Mucosa of stomach (tissue), 1 donor: ENCODE results near the gene NUDT1.

Source experiments
- H3K27me3 ChIP-seq: one replicate; pipeline ENCODE4 v1.7.0; 2013; ENCODE audit warnings: mild to moderate bottlenecking, low read length; ENCODE audit not compliant: control insufficient read depth, insufficient read depth
- H3K36me3 ChIP-seq: one replicate; pipeline ENCODE4 v1.7.0; 2013; ENCODE audit warnings: low read length; ENCODE audit not compliant: control insufficient read depth, insufficient read depth
- H3K4me1 ChIP-seq: one replicate; pipeline ENCODE4 v1.7.0; 2013; ENCODE audit warnings: mild to moderate bottlenecking, low read length; ENCODE audit not compliant: control insufficient read depth, insufficient read depth
- H3K4me3 ChIP-seq: one replicate; pipeline ENCODE4 v1.7.0; 2013; ENCODE audit warnings: low read length
- H3K9ac ChIP-seq: one replicate; pipeline ENCODE4 v1.7.0; 2013; ENCODE audit warnings: mild to moderate bottlenecking, low read length, moderate library complexity
- H3K9me3 ChIP-seq: one replicate; pipeline ENCODE4 v1.7.0; 2013; ENCODE audit warnings: mild to moderate bottlenecking, low read length, moderate library complexity; ENCODE audit not compliant: control insufficient read depth
- donor health status: Pancreatic carcinoma.

NUDT1 gene

GRCh38 chr7:2210551-2211258 lies 31.3 kb upstream of the NUDT1 start:
- no peak overlapping the region for H3K4me3 ChIP-seq
- no peaks in the 10 kb centered on the region for H3K36me3 ChIP-seq

GRCh38 chr7:2211259-2211880 lies 30.7 kb upstream of the NUDT1 start:
- H3K36me3 ChIP-seq, result no peaks in the 10 kb centered on the region
- no peaks in the 10 kb centered on the region for H3K27me3 ChIP-seq
- no peaks in the 10 kb centered on the region for H3K4me1 ChIP-seq
- H3K4me3 ChIP-seq, result no peak overlapping the region
- H3K9ac ChIP-seq, result no peak overlapping the region
- no peaks in the 10 kb centered on the region for H3K9me3 ChIP-seq

More at GRCh38 chr7:2210551-2211258, 31.3 kb upstream of the NUDT1 start:
- Histone ChIP-seq H3K9me3 (no peaks in the 10 kb centered on the region), H3K4me1 (no peaks in the 10 kb centered on the region), H3K27me3 (no peaks in the 10 kb centered on the region), H3K9ac (no peak overlapping the region)

GRCh38 chr7:2211926-2212325 lies 30.1 kb upstream of the NUDT1 start:
- Histone ChIP-seq H3K9ac (no peak overlapping the region), H3K27me3 (no peaks in the 10 kb centered on the region), H3K36me3 (no peaks in the 10 kb centered on the region), H3K4me1 (no peaks in the 10 kb centered on the region), H3K4me3 (no peak overlapping the region), H3K9me3 (no peaks in the 10 kb centered on the region)

- Histone ChIP-seq H3K9ac (no peak overlapping the region), H3K4me1 (no peaks in the 10 kb centered on the region), H3K4me3 (no peak overlapping the region), H3K9me3 (no peaks in the 10 kb centered on the region), H3K36me3 (peaks cover 2% of the 10 kb centered on the region), H3K27me3 (no peaks in the 10 kb centered on the region)
Observed at GRCh38 chr7:2212906-2213305, 29.1 kb upstream of the NUDT1 start.

GRCh38 chr7:2213551-2214215 lies 28.3 kb upstream of the NUDT1 start:
- Histone ChIP-seq H3K36me3 (peaks cover 6% of the 10 kb centered on the region), H3K4me1 (no peaks in the 10 kb centered on the region), H3K4me3 (no peak overlapping the region), H3K27me3 (no peaks in the 10 kb centered on the region), H3K9ac (no peak overlapping the region), H3K9me3 (no peaks in the 10 kb centered on the region)

GRCh38 chr7:2214636-2215035 lies 27.4 kb upstream of the NUDT1 start:
- Histone ChIP-seq H3K4me1 (no peaks in the 10 kb centered on the region), H3K9me3 (no peaks in the 10 kb centered on the region), H3K36me3 (peaks cover 6% of the 10 kb centered on the region), H3K27me3 (no peaks in the 10 kb centered on the region), H3K9ac (no peak overlapping the region), H3K4me3 (no peak overlapping the region)

GRCh38 chr7:2215851-2216250 lies 26.2 kb upstream of the NUDT1 start:
- no peaks in the 10 kb centered on the region for H3K4me1 ChIP-seq
- no peak overlapping the region for H3K4me3 ChIP-seq
- no peak overlapping the region for H3K9ac ChIP-seq
- no peaks in the 10 kb centered on the region for H3K9me3 ChIP-seq
- H3K36me3 ChIP-seq, result peaks cover 6% of the 10 kb centered on the region
- no peaks in the 10 kb centered on the region for H3K27me3 ChIP-seq

- no peak overlapping the region for H3K9ac ChIP-seq
- no peak overlapping the region for H3K4me3 ChIP-seq
- H3K36me3 ChIP-seq, result peaks cover 6% of the 10 kb centered on the region
- H3K4me1 ChIP-seq, result no peaks in the 10 kb centered on the region
- no peaks in the 10 kb centered on the region for H3K9me3 ChIP-seq
- no peaks in the 10 kb centered on the region for H3K27me3 ChIP-seq
Observed at GRCh38 chr7:2217206-2217605, 24.8 kb upstream of the NUDT1 start.

GRCh38 chr7:2217716-2218443 lies 24.1 kb upstream of the NUDT1 start:
- peaks cover 6% of the 10 kb centered on the region for H3K36me3 ChIP-seq
- H3K9ac ChIP-seq, result no peak overlapping the region
- no peak overlapping the region for H3K4me3 ChIP-seq
- no peaks in the 10 kb centered on the region for H3K27me3 ChIP-seq
- no peaks in the 10 kb centered on the region for H3K4me1 ChIP-seq
- no peaks in the 10 kb centered on the region for H3K9me3 ChIP-seq

- no peaks in the 10 kb centered on the region for H3K27me3 ChIP-seq
- no peaks in the 10 kb centered on the region for H3K4me1 ChIP-seq
- peaks cover 6% of the 10 kb centered on the region for H3K36me3 ChIP-seq
- H3K9ac ChIP-seq, result no peak overlapping the region
- no peaks in the 10 kb centered on the region for H3K9me3 ChIP-seq
- H3K4me3 ChIP-seq, result no peak overlapping the region
Observed at GRCh38 chr7:2218444-2218785, 23.6 kb upstream of the NUDT1 start.

GRCh38 chr7:2219136-2219535 lies 22.9 kb upstream of the NUDT1 start:
- peaks cover 10% of the 10 kb centered on the region for H3K36me3 ChIP-seq

DNA sequence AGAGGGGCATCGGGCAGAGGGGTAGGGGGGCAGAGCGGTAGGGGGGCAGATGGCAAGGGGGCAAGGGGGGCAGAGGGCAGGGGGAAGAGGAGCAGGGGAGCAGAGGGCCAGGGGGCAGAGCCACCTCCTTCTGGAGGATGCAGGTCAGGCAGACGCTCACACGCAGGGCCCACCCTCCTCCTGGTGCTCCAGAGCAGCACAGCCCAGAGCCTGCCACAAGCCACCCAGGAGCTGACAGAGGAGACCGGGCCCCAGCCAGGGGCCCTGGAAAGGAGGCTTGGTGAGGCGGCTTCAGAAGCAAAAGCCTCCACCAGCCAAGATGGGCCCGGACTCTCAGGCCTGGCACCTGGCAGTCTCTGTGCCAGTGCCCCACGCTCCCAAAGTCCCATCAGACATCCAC lies 22.4 kb upstream of the NUDT1 start:
- H3K4me1 ChIP-seq, result no peaks in the 10 kb centered on the region
- H3K9ac ChIP-seq, result no peak overlapping the region
- peaks cover 10% of the 10 kb centered on the region for H3K36me3 ChIP-seq
- H3K4me3 ChIP-seq, result no peak overlapping the region
- no peaks in the 10 kb centered on the region for H3K9me3 ChIP-seq
- no peaks in the 10 kb centered on the region for H3K27me3 ChIP-seq

More at GRCh38 chr7:2219136-2219535, 22.9 kb upstream of the NUDT1 start:
- Histone ChIP-seq H3K9ac (no peak overlapping the region), H3K4me1 (no peaks in the 10 kb centered on the region), H3K9me3 (no peaks in the 10 kb centered on the region), H3K27me3 (no peaks in the 10 kb centered on the region), H3K4me3 (no peak overlapping the region)
